ENCODE results near the gene RPS5. TPM values are rescaled to one million over a fixed set of nuclear protein-coding genes. Genes with fewer than 3 reads are reported as not detected.

The RPS5 gene
- total and polyA plus RNA-seq, 9 of the 15 experiments (the other 6 are each of a cell fraction or from before 2014, with no cell fraction given) = 1,228 to 3,570 (median 2,484) TPM

DNA sequence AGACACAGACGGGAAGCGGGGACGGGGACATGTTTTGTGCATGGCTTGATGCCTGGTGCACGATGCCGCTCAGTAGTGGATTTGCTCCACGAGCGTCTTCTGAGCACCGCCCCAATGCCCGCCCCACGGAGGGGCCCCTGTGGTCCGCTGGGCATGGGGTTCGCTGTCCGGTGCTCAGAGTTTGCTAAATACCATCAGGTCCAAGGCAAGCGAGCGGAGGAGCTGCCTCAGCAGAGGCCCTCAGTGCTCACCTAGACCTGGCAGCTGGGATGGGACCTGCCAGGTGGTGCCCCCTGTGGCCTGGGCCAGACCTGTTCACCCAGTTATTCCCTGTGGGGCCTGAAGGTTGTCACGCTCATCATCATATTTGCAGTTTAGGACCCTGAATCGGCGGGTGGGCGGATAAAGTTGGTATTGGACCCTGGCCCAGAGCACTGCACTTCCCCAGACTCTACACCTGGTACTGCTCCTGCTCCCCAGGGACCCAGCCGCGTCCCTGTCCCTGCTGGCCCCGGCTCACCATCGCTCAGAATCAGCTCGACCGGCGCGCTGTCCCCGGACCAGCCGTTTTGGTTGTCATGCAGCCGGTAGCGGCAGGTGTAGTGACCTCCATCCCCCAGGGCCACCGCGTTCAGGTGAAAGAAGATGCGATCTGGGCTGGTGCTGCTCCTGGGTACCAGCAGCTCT lies 36.1 kb upstream of the RPS5 start:
- Histone ChIP-seq H3K36me3 (ENCODE audit: control insufficient read depth, insufficient read depth, low read length) (no peaks in the 10 kb centered on the region), H3K9me3 (replicated peaks; ENCODE audit: control insufficient read depth, insufficient read depth, low read depth, low read length) (no peaks in the 10 kb centered on the region), H2AFZ (ENCODE audit: low read depth, low read length) (no peak overlapping the region), H3K9ac (ENCODE audit: insufficient read depth in 1 of 2, low read depth in 2 of 2, low read length in 2 of 2) (no peak overlapping the region), H3K4me1 (replicated peaks in 1 of 2; ENCODE audit: control insufficient read depth in 2 of 2, insufficient read depth in 2 of 2, low read length in 2 of 2) (peaks cover 5 to 25% of the 10 kb centered on the region in 2 experiments; a peak in 4 of 5 replicates), H3K4me3 (no peak overlapping the region), H3K9me1 (ENCODE audit: control insufficient read depth, insufficient read depth, low read length) (no peaks in the 10 kb centered on the region), H3K27ac (ENCODE audit: extremely low read depth, low read depth, low read length) (no peak overlapping the region), H3K27me3 (ENCODE audit: control insufficient read depth in 2 of 2, insufficient read depth in 2 of 2, low read length in 2 of 2) (no peaks in the 10 kb centered on the region), H4K20me1 (replicated peaks; ENCODE audit: control insufficient read depth, insufficient read depth, low read length) (no peaks in the 10 kb centered on the region), H3K4me2 (ENCODE audit: insufficient read depth, low read length) (no peak overlapping the region), H3K79me2 (ENCODE audit: control insufficient read depth, insufficient read depth, low read length) (no peaks in the 10 kb centered on the region)
- 89% methylated on average over 30 of the region's 34 CpGs for WGBS (ENCODE audit: insufficient coverage, low coverage, missing lambda C conversion rate)
- ChIA-PET CTCF (ENCODE audit: low intra/inter-chr PET ratio) (no interaction called here), POLR2A (interaction anchor here (1.2 kb wide), 1 partner anchor 11 kb away, joined by 5 read pairs; the partner anchor contains the start of gene ZNF497)
- FAIRE-seq (no peak), ATAC-seq (no peak), DNase-seq (ENCODE audit: extremely low read depth in 1 of 4, low spot score in 3 of 4) (no peak)
- in situ Hi-C loops (cut with MboI) (no loop called here), intact Hi-C loops (cut with micrococcal nuclease) (no loop called here)
- no TSS peak for BruUV-seq (replicated peaks)
- no peak for TF ChIP-seq ATF7 (IDR thresholded peaks at IDR 0.05)
- peak; percentile 5; the same call in 1 of the 2 replicates for TF ChIP-seq RBFOX2 (IDR thresholded peaks at IDR 0.05; ENCODE audit: low read depth, low read length)
- TF ChIP-seq TBP (optimal IDR thresholded peaks at IDR 0.05; ENCODE audit: low read depth, low read length) = no peak
- TF ChIP-seq POLR2G (IDR thresholded peaks at IDR 0.05; ENCODE audit: low read depth, low read length) = peak; percentile 12; the same call in 1 of the 2 replicates

DNA sequence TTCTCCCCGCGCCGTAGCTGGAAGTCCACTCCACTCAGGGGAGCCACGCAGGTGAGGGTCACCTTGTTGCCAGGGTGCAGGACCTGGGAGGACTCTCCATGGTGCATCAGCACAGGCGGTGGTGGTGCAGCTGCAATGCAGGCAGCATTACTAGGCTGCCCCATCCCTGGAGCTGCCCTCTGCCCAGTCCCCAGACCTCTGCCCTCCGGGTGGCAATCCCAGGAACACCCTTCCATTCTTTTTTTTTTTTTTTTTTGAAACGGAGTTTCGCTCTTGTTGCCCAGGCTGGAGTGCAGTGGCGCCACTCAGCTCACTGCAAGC lies 35.6 kb upstream of the RPS5 start:
- H3K36me3 ChIP-seq (ENCODE audit: control insufficient read depth, insufficient read depth, low read length) = no peaks in the 10 kb centered on the region

More for the DNA sequence above, 35.6 kb upstream of the RPS5 start:
- no peak for DNase-seq (ENCODE audit: extremely low read depth in 1 of 4, low spot score in 3 of 4)
- Histone ChIP-seq H3K4me2 (ENCODE audit: insufficient read depth, low read length) (no peak overlapping the region), H3K4me1 (replicated peaks in 1 of 2; ENCODE audit: control insufficient read depth in 2 of 2, insufficient read depth in 2 of 2, low read length in 2 of 2) (peaks cover 5 to 25% of the 10 kb centered on the region in 2 experiments; a peak in 4 of 5 replicates), H2AFZ (ENCODE audit: low read depth, low read length) (no peak overlapping the region), H3K9ac (ENCODE audit: insufficient read depth in 1 of 2, low read depth in 2 of 2, low read length in 2 of 2) (no peak overlapping the region), H3K27ac (ENCODE audit: extremely low read depth, low read depth, low read length) (no peak overlapping the region), H3K27me3 (ENCODE audit: control insufficient read depth in 2 of 2, insufficient read depth in 2 of 2, low read length in 2 of 2) (no peaks in the 10 kb centered on the region), H3K79me2 (ENCODE audit: control insufficient read depth, insufficient read depth, low read length) (no peaks in the 10 kb centered on the region), H3K4me3 (no peak overlapping the region), H3K9me3 (replicated peaks; ENCODE audit: control insufficient read depth, insufficient read depth, low read depth, low read length) (no peaks in the 10 kb centered on the region), H3K9me1 (ENCODE audit: control insufficient read depth, insufficient read depth, low read length) (no peaks in the 10 kb centered on the region), H4K20me1 (replicated peaks; ENCODE audit: control insufficient read depth, insufficient read depth, low read length) (no peaks in the 10 kb centered on the region)
- no TSS peak for BruUV-seq (replicated peaks)
- CTCF ChIA-PET (ENCODE audit: low intra/inter-chr PET ratio) = no interaction called here
- no peak for ATAC-seq
- TF ChIP-seq PHB (CRISPR knock-in tag; IDR thresholded peaks at IDR 0.05) = no peak
- 0 out of 2 replicates have a peak, but pooled peaks have one; percentile 0 for TF ChIP-seq POLR2G (IDR thresholded peaks at IDR 0.05; ENCODE audit: low read depth, low read length)
- in situ Hi-C loops (cut with MboI) = no loop called here
- no peak for FAIRE-seq
- POLR2A ChIA-PET = interaction anchor here (1.2 kb wide), 1 partner anchor 11 kb away, joined by 5 read pairs; the partner anchor contains the start of gene ZNF497
- 84% methylated on average over 6 of the region's 9 CpGs for WGBS (ENCODE audit: insufficient coverage, low coverage, missing lambda C conversion rate)
- intact Hi-C loops (cut with micrococcal nuclease) = no loop called here
